Upper lobe of left lung (tissue), 6 donors: ENCODE data around the gene DDHD1. TPM values are rescaled to one million over a fixed set of nuclear protein-coding genes. Genes with fewer than 3 reads are reported as not detected.
"Not testable (repeated sequence)": the region's sequence is repeated elsewhere in the genome, so short reads cannot be mapped to it uniquely, and the experiment has no call there.

Source experiments
- ATAC-seq, 2 donors: fragments of 200-7000 bp; cut with Tn5 transposase; one replicate each; pipeline ENCODE4 v1.9.1; 2022; ENCODE audit warnings: mild to moderate bottlenecking in 2 of 2, moderate library complexity in 2 of 2; ENCODE audit not compliant: low FRiP score in 2 of 2
- DNase-seq, 2 donors: peaks; one replicate each; pipeline ENCODE4 v3.0.0-alpha.2; 2019 to 2020
- H3K27ac ChIP-seq, 4 donors: fragments of 200-600 bp; sonication (generic); one replicate each; pipeline ENCODE4 v1.5.1; 2016 to 2019
- H3K27me3 ChIP-seq, 4 donors: fragments of 200-600 bp; sonication (generic); one replicate each; pipeline ENCODE4 v1.5.1; 2017 to 2019
- H3K36me3 ChIP-seq, 4 donors: fragments of 200-600 bp; sonication (generic); one replicate each; pipeline ENCODE4 v1.5.1; 2016 to 2019
- H3K4me1 ChIP-seq, 4 donors: fragments of 200-600 bp; sonication (generic); one replicate each; pipeline ENCODE4 v1.5.1; 2018 to 2019
- H3K4me3 ChIP-seq, 4 donors: fragments of 200-600 bp; sonication (generic); one replicate each; pipeline ENCODE4 v1.5.1; 2017 to 2019; ENCODE audit warnings: mild to moderate bottlenecking in 2 of 4, moderate library complexity in 1 of 4
- H3K9me3 ChIP-seq, 4 donors: fragments of 200-600 bp; sonication (generic); one replicate each; pipeline ENCODE4 v1.5.1; 2018 to 2019
- EP300 ChIP-seq, 4 donors: sonication (generic); formaldehyde crosslinking; IDR thresholded peaks; one replicate each; pipeline ENCODE4 v1.5.1; 2017; ENCODE audit warnings: antibody characterized with exemption in 4 of 4, control low read depth in 2 of 4
- POLR2A ChIP-seq, 4 donors: fragments of 450-650 bp; IDR thresholded peaks; one replicate each; pipeline ENCODE4 v1.5.1; 2016 to 2017; ENCODE audit warnings: antibody characterized with exemption in 4 of 4, mild to moderate bottlenecking in 2 of 4
- POLR2AphosphoS5 ChIP-seq, 2 donors: sonication (generic); formaldehyde crosslinking; IDR thresholded peaks; one replicate each; pipeline ENCODE4 v1.5.1; 2017; ENCODE audit warnings: antibody characterized with exemption in 2 of 2
- WGBS, 2 donors: methylation state at CpG; one replicate each; pipeline ENCODE4 v1.1.5; 2017 to 2018; 5-methylcytosine and 5-hydroxymethylcytosine counted together
- total RNA-seq, 6 donors: library from RNA; depleted of rRNA in 4 of 6; stranded (reverse); fragments of >200 nt in 4 of 6; gene quantifications; one replicate each; pipeline versions ENCODE4 v1.1.0 to v1.2.1, GENCODE V29; 2016 to 2021
- TF ChIP-seq, protein P1 (sequence below), 6 experiments: fragments of 450-650 bp in 4 of 6; fragments of 200-600 bp in 2 of 6; sonication (generic) in 2 of 6; IDR thresholded peaks; one replicate each; pipeline ENCODE4 v1.5.1; 2016 to 2019; ENCODE audit warnings: antibody characterized with exemption in 6 of 6
- donor health status: DM: no; HTN: no; CAD: no; lungs with moderate emphysema.
- donor health status: DM: no; HTN: yes; CAD: no; lungs with severe emphysema.

Gene DDHD1
- total RNA-seq, 6 donors from 2014 or later: 18.4 to 30.8 (median 25.8) TPM

DNA sequence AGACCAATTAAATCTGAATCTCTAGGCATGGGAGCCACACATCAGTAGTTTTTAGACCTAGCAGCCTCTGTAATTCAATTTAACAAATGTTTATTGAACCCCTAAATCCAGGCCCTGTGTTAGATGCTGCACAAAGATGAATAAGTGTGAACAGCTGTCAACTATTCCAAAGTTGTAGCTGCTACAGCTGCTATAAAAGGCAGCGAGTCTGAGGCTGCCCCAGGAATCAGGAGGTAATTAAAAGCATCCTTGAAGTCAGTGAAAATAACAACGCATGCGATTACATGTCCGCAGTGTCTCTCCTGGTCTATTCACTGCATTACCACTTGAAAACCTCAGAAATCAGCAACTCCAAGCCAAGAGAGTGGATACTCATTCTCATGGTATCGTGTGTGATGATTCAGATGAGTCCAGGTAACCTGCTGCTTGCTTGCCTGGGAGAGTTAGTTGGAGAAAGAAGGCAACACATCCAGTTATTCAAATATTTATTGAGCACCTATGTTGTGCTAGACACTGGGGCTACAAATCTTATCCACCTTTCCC, 34.9 kb upstream of the DDHD1 start:
- H3K27me3 ChIP-seq: no peaks in the 10 kb centered on the region
- 91 to 94% methylated on average over 5 of the region's 5 CpGs for WGBS, 2 donors
- H3K9me3 ChIP-seq: no peaks in the 10 kb centered on the region
- TF ChIP-seq POLR2AphosphoS5 (IDR thresholded peaks at IDR 0.05) (no peak), POLR2A (IDR thresholded peaks at IDR 0.05) (no peak), EP300 (IDR thresholded peaks at IDR 0.05) (no peak)
- TF ChIP-seq, protein P1, sequence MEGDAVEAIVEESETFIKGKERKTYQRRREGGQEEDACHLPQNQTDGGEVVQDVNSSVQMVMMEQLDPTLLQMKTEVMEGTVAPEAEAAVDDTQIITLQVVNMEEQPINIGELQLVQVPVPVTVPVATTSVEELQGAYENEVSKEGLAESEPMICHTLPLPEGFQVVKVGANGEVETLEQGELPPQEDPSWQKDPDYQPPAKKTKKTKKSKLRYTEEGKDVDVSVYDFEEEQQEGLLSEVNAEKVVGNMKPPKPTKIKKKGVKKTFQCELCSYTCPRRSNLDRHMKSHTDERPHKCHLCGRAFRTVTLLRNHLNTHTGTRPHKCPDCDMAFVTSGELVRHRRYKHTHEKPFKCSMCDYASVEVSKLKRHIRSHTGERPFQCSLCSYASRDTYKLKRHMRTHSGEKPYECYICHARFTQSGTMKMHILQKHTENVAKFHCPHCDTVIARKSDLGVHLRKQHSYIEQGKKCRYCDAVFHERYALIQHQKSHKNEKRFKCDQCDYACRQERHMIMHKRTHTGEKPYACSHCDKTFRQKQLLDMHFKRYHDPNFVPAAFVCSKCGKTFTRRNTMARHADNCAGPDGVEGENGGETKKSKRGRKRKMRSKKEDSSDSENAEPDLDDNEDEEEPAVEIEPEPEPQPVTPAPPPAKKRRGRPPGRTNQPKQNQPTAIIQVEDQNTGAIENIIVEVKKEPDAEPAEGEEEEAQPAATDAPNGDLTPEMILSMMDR (IDR thresholded peaks at IDR 0.05): no peak
- H3K4me3 ChIP-seq: no peak overlapping the region
- H3K27ac ChIP-seq: no peak overlapping the region
- DNase-seq (no peak), ATAC-seq (no peak)
- no peaks in the 10 kb centered on the region for H3K36me3 ChIP-seq
- peaks cover 0 to 4% (median 0%) of the 10 kb centered on the region in 4 donors for H3K4me1 ChIP-seq

DNA sequence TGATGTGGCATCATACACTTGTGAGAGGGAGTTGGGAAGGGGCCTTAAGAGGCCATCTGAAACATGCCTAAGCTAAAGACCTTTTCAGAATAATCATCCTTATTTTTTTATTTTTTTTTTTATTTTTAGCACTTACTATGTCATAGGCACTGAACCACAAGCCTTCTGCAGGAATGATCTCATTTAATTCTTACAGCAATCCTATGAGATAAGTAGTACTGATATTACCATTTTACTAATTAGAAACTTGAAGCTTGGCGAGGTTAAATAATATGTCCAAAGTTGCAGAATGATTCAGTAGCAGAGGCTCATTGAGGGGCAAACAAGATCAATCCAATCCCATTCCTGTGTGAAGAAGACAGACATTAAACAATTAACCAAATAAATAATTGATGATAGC, 33.4 kb upstream of the DDHD1 start:
- TF ChIP-seq EP300 (IDR thresholded peaks at IDR 0.05) (no peak), POLR2A (IDR thresholded peaks at IDR 0.05) (no peak), POLR2AphosphoS5 (IDR thresholded peaks at IDR 0.05) (no peak)
- TF ChIP-seq, protein P1 (IDR thresholded peaks at IDR 0.05): no peak
- WGBS, 2 donors: 77 to 88% methylated on average over 1 of the region's 1 CpG

DNA sequence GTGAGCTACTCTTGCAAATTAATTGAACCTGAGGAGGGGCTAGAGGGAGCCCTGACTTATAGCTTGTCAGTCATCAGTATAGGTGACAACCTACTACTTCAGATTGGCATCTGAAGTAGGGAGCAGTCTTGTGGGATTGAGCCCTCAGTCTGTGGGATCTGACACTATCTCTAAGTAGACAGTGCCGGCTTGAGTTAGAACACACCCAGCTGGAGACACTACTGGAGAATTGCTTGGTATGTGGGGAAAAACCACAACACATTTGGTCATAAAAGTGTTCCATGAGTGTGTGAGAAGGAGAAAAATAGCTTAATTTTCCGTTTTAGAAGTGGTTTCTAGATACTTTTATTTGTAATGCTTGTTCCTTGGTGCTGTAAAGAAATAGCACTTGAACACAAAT, 30.5 kb upstream of the DDHD1 start:
- Histone ChIP-seq H3K4me3 (no peak overlapping the region), H3K9me3 (no peaks in the 10 kb centered on the region), H3K36me3 (no peaks in the 10 kb centered on the region), H3K27me3 (no peaks in the 10 kb centered on the region), H3K27ac (no peak overlapping the region), H3K4me1 (peaks cover 0 to 4% (median 0%) of the 10 kb centered on the region in 4 donors)
- 64 to 82% methylated on average over 2 of the region's 2 CpGs for WGBS, 2 donors
- DNase-seq: no peak
- TF ChIP-seq EP300 (IDR thresholded peaks at IDR 0.05): no peak
- TF ChIP-seq POLR2A (IDR thresholded peaks at IDR 0.05): no peak
- TF ChIP-seq, protein P1 (IDR thresholded peaks at IDR 0.05): no peak
- ATAC-seq: no peak

More for the DNA sequence above, 33.4 kb upstream of the DDHD1 start:
- ATAC-seq (no peak), DNase-seq (no peak)
- no peaks in the 10 kb centered on the region for H3K27me3 ChIP-seq
- no peak overlapping the region for H3K27ac ChIP-seq
- no peaks in the 10 kb centered on the region for H3K36me3 ChIP-seq
- H3K9me3 ChIP-seq: no peaks in the 10 kb centered on the region
- no peak overlapping the region for H3K4me3 ChIP-seq
- peaks cover 0 to 4% (median 0%) of the 10 kb centered on the region in 4 donors for H3K4me1 ChIP-seq

DNA sequence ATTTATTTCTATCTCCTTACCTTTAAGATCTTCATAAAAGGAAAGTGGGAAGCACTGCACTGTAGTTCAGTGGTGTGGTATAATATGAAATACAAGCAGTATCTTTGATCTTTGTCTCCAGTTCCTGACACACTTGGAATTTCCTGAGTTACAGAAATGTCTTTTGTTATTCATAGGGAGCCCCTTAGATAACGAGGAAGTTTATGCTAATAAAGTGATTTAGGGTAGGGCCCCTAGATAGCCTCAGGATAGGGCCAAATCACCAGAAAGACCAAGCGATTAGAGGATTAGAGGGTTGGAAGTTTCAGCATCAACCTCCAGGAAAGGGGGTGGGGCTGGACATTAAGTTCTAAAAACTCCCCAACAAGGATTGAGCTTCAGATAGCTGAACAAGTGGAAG, 29.9 kb upstream of the DDHD1 start:
- Histone ChIP-seq H3K4me3 (no peak overlapping the region), H3K4me1 (peaks cover 0 to 4% (median 0%) of the 10 kb centered on the region in 4 donors), H3K9me3 (no peaks in the 10 kb centered on the region), H3K27ac (no peak overlapping the region), H3K36me3 (no peaks in the 10 kb centered on the region), H3K27me3 (no peaks in the 10 kb centered on the region)
- DNase-seq (no peak), ATAC-seq (no peak)
- TF ChIP-seq, protein P1 (IDR thresholded peaks at IDR 0.05): no peak
- TF ChIP-seq POLR2AphosphoS5 (IDR thresholded peaks at IDR 0.05): no peak
- TF ChIP-seq POLR2A (IDR thresholded peaks at IDR 0.05): no peak
- no peak for TF ChIP-seq EP300 (IDR thresholded peaks at IDR 0.05)
- 35 to 51% methylated on average over 2 of the region's 2 CpGs for WGBS, 2 donors

DNA sequence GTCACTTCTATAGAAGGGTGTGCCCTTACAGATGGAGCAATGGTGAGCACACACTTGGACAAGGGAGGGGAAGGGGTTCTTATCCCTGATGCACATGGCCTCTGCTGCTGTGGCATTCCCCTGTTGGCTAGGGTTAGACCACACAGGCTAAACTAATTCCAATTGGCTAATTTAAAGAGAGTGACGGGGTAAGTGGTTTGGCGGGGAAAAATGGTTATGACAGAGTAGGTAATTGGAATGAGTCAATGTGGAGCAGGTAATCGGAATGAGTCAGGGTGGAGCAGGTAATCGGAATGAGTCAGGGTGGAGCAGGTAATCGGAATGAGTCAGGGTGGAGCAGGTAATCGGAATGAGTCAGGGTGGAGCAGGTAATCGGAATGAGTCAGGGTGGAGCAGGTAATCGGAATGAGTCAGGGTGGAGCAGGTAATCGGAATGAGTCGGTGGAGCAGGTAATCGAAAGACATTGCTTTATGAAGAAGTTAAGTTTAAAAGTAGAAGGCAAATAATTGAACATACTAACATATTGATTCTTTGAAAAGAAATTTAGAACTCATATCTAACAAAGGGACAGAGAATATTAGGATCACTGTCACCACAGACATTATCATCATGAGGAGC, 28.4 kb upstream of the DDHD1 start:
- not testable (repeated sequence) for ATAC-seq, H3K27me3 ChIP-seq, H3K9me3 ChIP-seq, H3K4me1 ChIP-seq, H3K4me3 ChIP-seq, H3K27ac ChIP-seq, H3K36me3 ChIP-seq, DNase-seq
- 90% methylated on average over 11 of the region's 11 CpGs for WGBS, 2 donors
